B cell (primary cell): ENCODE data around the gene TBCC. TPM values are rescaled to one million over a fixed set of nuclear protein-coding genes. Genes with fewer than 3 reads are reported as not detected.

Source experiments
- ATAC-seq: fragments of 200-7000 bp; cut with Tn5 transposase; one replicate; pipeline ENCODE4 v1.10.0; 2021; ENCODE audit warnings: low read depth, mild to moderate bottlenecking, moderate number of reproducible peaks, moderate library complexity
- CTCF ChIA-PET: fragments of 350-600 bp; sonication (Branson Sonifier 250); formaldehyde crosslinking; loops from one replicate; lab custom pipeline; 2021; ENCODE audit warnings: antibody characterized with exemption, inconsistent platforms; lab: Charles Lee
- POLR2A ChIA-PET: fragments of 350-600 bp; sonication (Branson Sonifier 250); formaldehyde crosslinking; loops from one replicate; lab custom pipeline; 2021; ENCODE audit warnings: antibody characterized with exemption; lab: Charles Lee
- DNase-seq: peaks from one replicate; pipeline ENCODE4 v3.0.0; 2013
- H2AFZ ChIP-seq: 2 replicates; pipeline ENCODE4 v1.6.1; 2012; ENCODE audit warnings: mild to moderate bottlenecking, low read depth, low read length; ENCODE audit not compliant: insufficient read depth, poor library complexity, severe bottlenecking
- H3K27ac ChIP-seq, 2 donors: 1 replicate in 1 of 2; 2 replicates in 1 of 2; pipeline ENCODE4 v1.5.1; 2012 to 2013; ENCODE audit warnings: low read length in 2 of 2, mild to moderate bottlenecking in 2 of 2, moderate library complexity in 1 of 2
- H3K27me3 ChIP-seq, 4 experiments: fragments of 200-600 bp in 1 of 4; sonication (generic) in 1 of 4; replicated peaks in 1 of 4; 1 replicate in 2 of 4; 2 replicates in 2 of 4; pipeline versions ENCODE4 v1.6.1 to v1.7.0; 2013 to 2016; ENCODE audit warnings: low read length in 3 of 4, mild to moderate bottlenecking in 2 of 4, mixed read lengths in 1 of 4, moderate library complexity in 1 of 4; ENCODE audit not compliant: insufficient read depth in 4 of 4, control insufficient read depth in 3 of 4; ENCODE audit errors: control extremely low read depth in 1 of 4
- H3K36me3 ChIP-seq, 2 experiments: replicated peaks in 1 of 2; 1 replicate in 1 of 2; 2 replicates in 1 of 2; pipeline versions ENCODE4 v1.6.1 to v1.7.1; 2013; ENCODE audit warnings: low read length in 1 of 2; ENCODE audit not compliant: insufficient read depth in 2 of 2, control insufficient read depth in 1 of 2; ENCODE audit errors: control extremely low read depth in 1 of 2, extremely low read depth in 1 of 2
- H3K4me1 ChIP-seq, 2 donors: fragments of 200-600 bp in 1 of 2; sonication (generic) in 1 of 2; 1 replicate in 1 of 2; 2 replicates in 1 of 2; pipeline versions ENCODE4 v1.5.1 to v1.6.1; 2013 to 2017; ENCODE audit warnings: low read length in 2 of 2; ENCODE audit not compliant: control insufficient read depth in 2 of 2, insufficient read depth in 2 of 2
- H3K4me2 ChIP-seq: replicated peaks from 2 replicates; pipeline ENCODE3; 2012; ENCODE audit warnings: mild to moderate bottlenecking, low read depth, low read length; ENCODE audit not compliant: poor library complexity, severe bottlenecking
- H3K4me3 ChIP-seq, 5 experiments: fragments of 200-600 bp in 1 of 5; sonication (generic) in 1 of 5; 1 replicate in 3 of 5; 2 replicates in 2 of 5; pipeline versions ENCODE4 v1.5.1 to v1.7.0; 2011 to 2016; ENCODE audit warnings: low read length in 4 of 5, mild to moderate bottlenecking in 4 of 5, low read depth in 2 of 5, control low read depth in 1 of 5, moderate library complexity in 1 of 5; ENCODE audit not compliant: insufficient read depth in 1 of 5; ENCODE audit errors: control extremely low read depth in 1 of 5, extremely low read depth in 1 of 5
- H3K79me2 ChIP-seq: fragments of 200-600 bp; sonication (generic); one replicate; pipeline ENCODE4 v1.6.0; 2016; ENCODE audit warnings: low read length; ENCODE audit not compliant: control insufficient read depth, insufficient read depth
- H3K9ac ChIP-seq: fragments of 200-600 bp; sonication (generic); 2 replicates; pipeline ENCODE4 v1.6.1; 2017; ENCODE audit warnings: mild to moderate bottlenecking, low read length, moderate library complexity
- H3K9me3 ChIP-seq, 3 donors: one replicate each; pipeline versions ENCODE4 v1.6.1 to v1.7.1; 2013; ENCODE audit warnings: low read length in 2 of 3; ENCODE audit not compliant: control insufficient read depth in 2 of 3, insufficient read depth in 1 of 3; ENCODE audit errors: control extremely low read depth in 1 of 3
- H4K20me1 ChIP-seq: 2 replicates; pipeline ENCODE4 v1.6.0; 2012; ENCODE audit warnings: mild to moderate bottlenecking, low read length; ENCODE audit not compliant: insufficient read depth, control insufficient read depth, poor library complexity, severe bottlenecking
- H3K27ac Mint-ChIP-seq: one replicate; pipeline ENCODE4 v1.8.0; 2021; ENCODE audit warnings: mixed read lengths
- H3K27me3 Mint-ChIP-seq: one replicate; pipeline ENCODE4 v1.8.0; 2021; ENCODE audit warnings: mixed read lengths
- H3K4me1 Mint-ChIP-seq: one replicate; pipeline ENCODE4 v1.8.0; 2021; ENCODE audit warnings: mixed read lengths
- H3K4me3 Mint-ChIP-seq: one replicate; pipeline ENCODE4 v1.8.0; 2021; ENCODE audit warnings: mixed read lengths
- H3K9me3 Mint-ChIP-seq: one replicate; pipeline ENCODE4 v1.8.0; 2022; ENCODE audit warnings: mixed read lengths; ENCODE audit not compliant: insufficient read depth
- CTCF ChIP-seq: fragments of 200-600 bp; IDR thresholded peaks from one replicate; pipeline ENCODE4 v1.8.0; 2022; ENCODE audit warnings: antibody characterized with exemption, mild to moderate bottlenecking
- EZH2 ChIP-seq: IDR thresholded peaks from 2 replicates; pipeline ENCODE4 v1.6.1; 2012; ENCODE audit warnings: borderline replicate concordance, low read depth, mild to moderate bottlenecking, moderate library complexity, low read length; ENCODE audit not compliant: insufficient read depth, poor library complexity, severe bottlenecking
- WGBS: methylation state at CpG from one replicate; pipeline ENCODE4 v1.1.5; 2013; ENCODE audit warnings: missing lambda C conversion rate; ENCODE audit not compliant: insufficient coverage; 5-methylcytosine and 5-hydroxymethylcytosine counted together
- intact Hi-C: fragments of 100-400 bp; cut with micrococcal nuclease; formaldehyde crosslinking; loops from one replicate; pipeline ENCODE4 v1.10.0; 2022
- polyA plus RNA-seq: library from polyadenylated mRNA; depleted of rRNA; stranded (reverse); fragments of >200 nt; gene quantifications from 2 replicates; pipeline ENCODE4 v1.2.3, GENCODE V29; 2012
- total RNA-seq, 2 donors: library from RNA; stranded (reverse); fragments of 120-200 nt in 1 of 2; gene quantifications; 1 replicate in 1 of 2; 2 replicates in 1 of 2; pipeline versions ENCODE4 v1.2.3 to v1.2.4, GENCODE V29; 2013 to 2022

Gene TBCC
- total and polyA plus RNA-seq, 2 donors (not counting 1 experiment from before 2014, with no cell fraction given): 35.7 to 55.7 TPM

GRCh38 chr6:42710316-42710715, 35.6 kb downstream of the TBCC start:
- Histone ChIP-seq H3K36me3 (no peaks in the 10 kb centered on the region), H3K27me3 (peaks cover 0 to 3% (median 1%) of the 10 kb centered on the region in 4 experiments), H3K9ac (no peak overlapping the region), H3K27ac (no peak overlapping the region), H3K4me2 (no peak overlapping the region), H2AFZ (no peak overlapping the region), H3K4me3 (no peak overlapping the region), H4K20me1 (no peaks in the 10 kb centered on the region), H3K9me3 (peaks cover 0 to 9% (median 8%) of the 10 kb centered on the region in 3 donors), H3K4me1 (no peaks in the 10 kb centered on the region), H3K79me2 (no peaks in the 10 kb centered on the region)
- H3K9me3 Mint-ChIP-seq: peaks cover 3% of the 10 kb centered on the region
- ChIA-PET CTCF (no interaction called here), POLR2A (no interaction called here)
- DNase-seq (no peak), ATAC-seq (no peak)
- H3K27me3 Mint-ChIP-seq: peaks cover 11% of the 10 kb centered on the region
- WGBS: 80% methylated on average over 1 of the region's 9 CpGs
- intact Hi-C loops: no loop called here
- H3K4me3 Mint-ChIP-seq: no peak overlapping the region
- TF ChIP-seq CTCF: no peak
- no peaks in the 10 kb centered on the region for H3K4me1 Mint-ChIP-seq
- no peak overlapping the region for H3K27ac Mint-ChIP-seq

- H2AFZ ChIP-seq: no peak overlapping the region
- peaks cover 11% of the 10 kb centered on the region for H3K27me3 Mint-ChIP-seq
- no peaks in the 10 kb centered on the region for H4K20me1 ChIP-seq
- POLR2A ChIA-PET: no interaction called here
- DNase-seq (no peak), ATAC-seq (no peak)
- no peak overlapping the region for H3K9ac ChIP-seq
- H3K79me2 ChIP-seq: no peaks in the 10 kb centered on the region
- H3K4me2 ChIP-seq: no peak overlapping the region
- H3K4me3 ChIP-seq: no peak overlapping the region
- intact Hi-C loops: no loop called here
- H3K9me3 Mint-ChIP-seq: peaks cover 3% of the 10 kb centered on the region
- CTCF ChIA-PET: no interaction called here
- no peaks in the 10 kb centered on the region for H3K4me1 Mint-ChIP-seq
- no peaks in the 10 kb centered on the region for H3K4me1 ChIP-seq
- 86% methylated on average over 5 of the region's 6 CpGs for WGBS
- H3K9me3 ChIP-seq: peaks cover 0 to 9% (median 8%) of the 10 kb centered on the region in 3 donors
- peaks cover 0 to 3% (median 1%) of the 10 kb centered on the region in 4 experiments for H3K27me3 ChIP-seq
- no peak overlapping the region for H3K4me3 Mint-ChIP-seq
- no peak for TF ChIP-seq EZH2
- no peak for TF ChIP-seq CTCF
- no peaks in the 10 kb centered on the region for H3K36me3 ChIP-seq
- no peak overlapping the region for H3K27ac Mint-ChIP-seq
- no peak overlapping the region for H3K27ac ChIP-seq
Measured at GRCh38 chr6:42709871-42710270, 36.0 kb downstream of the TBCC start.
